IMR-90 (cell line): Measurements from ENCODE around the gene NCKAP5. TPM values are rescaled to one million over a fixed set of nuclear protein-coding genes. Genes with fewer than 3 reads are reported as not detected.

ENCODE experiments used
- ATAC-seq: fragments of 200-7000 bp; cut with Tn5 transposase; 2 replicates; pipeline ENCODE4 v1.9.1; 2020; ENCODE audit warnings: low read depth, mild to moderate bottlenecking, moderate library complexity
- BruUV-seq: library from RNA; stranded (reverse); fragments of 400-500 nt; replicated peaks from 2 replicates; lab custom pipeline; 2021; lab: Mats Ljungman, UMichigan
- CTCF ChIA-PET: fragments of 300-600 bp; formaldehyde crosslinking; extraction: SDS; loops from one replicate; lab custom pipeline; 2021; ENCODE audit warnings: antibody characterized with exemption; lab: Yijun Ruan, JAX
- POLR2A ChIA-PET: fragments of 300-600 bp; sonication (Branson Sonifier 250); formaldehyde crosslinking; loops from one replicate; lab custom pipeline; 2022; ENCODE audit warnings: antibody characterized with exemption; ENCODE audit not compliant: unreplicated experiment; lab: Charles Lee
- DNase-seq: peaks from one replicate; pipeline ENCODE4 v3.0.0; 2013
- H2AFZ ChIP-seq: replicated peaks from 2 replicates; pipeline ENCODE3; 2013; ENCODE audit warnings: low read length, mild to moderate bottlenecking; ENCODE audit not compliant: poor library complexity
- H2AK5ac ChIP-seq: 2 replicates; pipeline ENCODE4 v1.6.1; 2013; ENCODE audit warnings: low read depth, low read length, inconsistent platforms
- H2AK9ac ChIP-seq: replicated peaks from 2 replicates; pipeline ENCODE3; 2013; ENCODE audit warnings: mild to moderate bottlenecking, low read depth, low read length, moderate library complexity; ENCODE audit not compliant: poor library complexity
- H2BK120ac ChIP-seq: 2 replicates; pipeline ENCODE4 v1.6.1; 2013; ENCODE audit warnings: low read depth, low read length, inconsistent platforms
- H2BK15ac ChIP-seq: 3 replicates; pipeline ENCODE4 v1.6.1; 2013; ENCODE audit warnings: low read depth, low read length, inconsistent platforms
- H2BK20ac ChIP-seq: 2 replicates; pipeline ENCODE4 v1.6.1; 2013; ENCODE audit warnings: low read depth, mild to moderate bottlenecking, inconsistent platforms, low read length, moderate library complexity
- H2BK5ac ChIP-seq: 2 replicates; pipeline ENCODE4 v1.6.1; 2013; ENCODE audit warnings: mild to moderate bottlenecking, low read depth, low read length, inconsistent platforms; ENCODE audit not compliant: poor library complexity, severe bottlenecking
- H3K14ac ChIP-seq: replicated peaks from 2 replicates; pipeline ENCODE4 v1.6.1; 2013; ENCODE audit warnings: low read depth, low read length, inconsistent platforms
- H3K18ac ChIP-seq: 2 replicates; pipeline ENCODE4 v1.6.1; 2013; ENCODE audit warnings: low read depth, low read length, control low read depth
- H3K23ac ChIP-seq: 2 replicates; pipeline ENCODE4 v1.6.1; 2013; ENCODE audit warnings: low read depth, low read length, inconsistent platforms
- H3K27ac ChIP-seq: 2 replicates; pipeline ENCODE4 v1.5.1; 2013; ENCODE audit warnings: mild to moderate bottlenecking, control low read depth, low read length; ENCODE audit not compliant: insufficient read depth
- H3K27me3 ChIP-seq: 2 replicates; pipeline ENCODE4 v1.6.1; 2013; ENCODE audit warnings: low read length; ENCODE audit not compliant: control insufficient read depth, insufficient read depth
- H3K36me3 ChIP-seq: 2 replicates; pipeline ENCODE4 v1.6.1; 2013; ENCODE audit warnings: low read length, mixed read lengths; ENCODE audit not compliant: control insufficient read depth, insufficient read depth
- H3K4ac ChIP-seq: 2 replicates; pipeline ENCODE4 v1.6.1; 2013; ENCODE audit warnings: low read depth, low read length, inconsistent platforms
- H3K4me1 ChIP-seq: 2 replicates; pipeline ENCODE4 v1.6.1; 2013; ENCODE audit warnings: low read length, mixed read lengths; ENCODE audit not compliant: control insufficient read depth, insufficient read depth
- H3K4me2 ChIP-seq: 2 replicates; pipeline ENCODE4 v1.6.1; 2013; ENCODE audit warnings: low read depth, mild to moderate bottlenecking, control low read depth, low read length, moderate library complexity
- H3K4me3 ChIP-seq: 2 replicates; pipeline ENCODE4 v1.5.1; 2013; ENCODE audit warnings: low read depth, mild to moderate bottlenecking, control low read depth, low read length, moderate library complexity; ENCODE audit not compliant: insufficient read depth
- H3K56ac ChIP-seq: 2 replicates; pipeline ENCODE4 v1.6.1; 2013; ENCODE audit warnings: low read length, inconsistent platforms; ENCODE audit not compliant: insufficient read depth; ENCODE audit errors: extremely low read depth
- H3K79me1 ChIP-seq, 2 experiments: 2 replicates each; pipeline ENCODE4 v1.6.1; 2013; ENCODE audit warnings: low read length in 2 of 2, inconsistent platforms in 1 of 2, low read depth in 1 of 2
- H3K9ac ChIP-seq: 2 replicates; pipeline ENCODE4 v1.6.1; 2013; ENCODE audit warnings: low read depth, low read length, control low read depth
- H3K9me1 ChIP-seq: 2 replicates; pipeline ENCODE4 v1.6.1; 2013; ENCODE audit warnings: low read length, inconsistent platforms; ENCODE audit not compliant: insufficient read depth
- H3K9me3 ChIP-seq: 2 replicates; pipeline ENCODE4 v1.6.1; 2013; ENCODE audit warnings: low read length; ENCODE audit not compliant: control insufficient read depth, insufficient read depth
- H4K20me1 ChIP-seq: 2 replicates; pipeline ENCODE4 v1.6.1; 2013; ENCODE audit warnings: low read length, inconsistent platforms; ENCODE audit not compliant: insufficient read depth
- H4K5ac ChIP-seq: 2 replicates; pipeline ENCODE4 v1.6.1; 2013; ENCODE audit warnings: mild to moderate bottlenecking, low read depth, low read length, control low read depth
- H4K8ac ChIP-seq, 2 experiments: 2 replicates each; pipeline ENCODE4 v1.6.1; 2013; ENCODE audit warnings: low read depth in 2 of 2, low read length in 2 of 2, control low read depth in 1 of 2, inconsistent platforms in 1 of 2
- H4K91ac ChIP-seq: 2 replicates; pipeline ENCODE4 v1.6.1; 2013; ENCODE audit warnings: low read depth, low read length, inconsistent platforms; ENCODE audit not compliant: insufficient read depth
- CTCF ChIP-seq: conservative IDR thresholded peaks from 2 replicates; pipeline ENCODE4 v1.5.1; 2012; ENCODE audit warnings: mild to moderate bottlenecking, low read depth, low read length, improper control_type of control experiment
- RCOR1 ChIP-seq: IDR thresholded peaks from 2 replicates; pipeline ENCODE4 v1.6.1; 2012; ENCODE audit warnings: mild to moderate bottlenecking, low read length, improper control_type of control experiment; ENCODE audit not compliant: insufficient replicate concordance
- RFX5 ChIP-seq: IDR thresholded peaks from 2 replicates; pipeline ENCODE4 v1.8.0; 2012; ENCODE audit warnings: low read depth, mild to moderate bottlenecking, low read length, moderate library complexity
- WGBS, 2 experiments: methylation state at CpG; one replicate each; pipeline versions ENCODE4 v1.1.5 to v1.1.7; 2013; ENCODE audit warnings: missing lambda C conversion rate in 2 of 2; ENCODE audit not compliant: insufficient read length in 1 of 2; ENCODE audit errors: extremely low coverage in 2 of 2; 5-methylcytosine and 5-hydroxymethylcytosine counted together
- dilution Hi-C: fragments of 300-500 bp; cut with HindIII; formaldehyde crosslinking; loops from one replicate; pipeline ENCODE4 v1.14.3; 2018; ENCODE audit warnings: low sequenced_read_pairs; ENCODE audit not compliant: unreplicated experiment
- in situ Hi-C: fragments of 300-500 bp; cut with MboI; formaldehyde crosslinking; loops from 3 replicates; pipeline ENCODE4 v1.14.3; 2019; ENCODE audit warnings: low sequenced_read_pairs, inconsistent platforms, mixed read lengths
- intact Hi-C: fragments of 100-400 bp; cut with micrococcal nuclease; formaldehyde crosslinking; loops from 2 replicates; pipeline ENCODE4 v1.10.0; 2022
- polyA plus RNA-seq, 3 experiments: library from polyadenylated mRNA; depleted of rRNA; stranded (reverse); fragments of >200 nt; gene quantifications; 2 replicates each; pipeline ENCODE4 v1.2.3, GENCODE V29; 2012; ENCODE audit warnings: low replicate concordance in 1 of 3
- total RNA-seq: library from RNA; depleted of rRNA; stranded (reverse); fragments of >200 nt; gene quantifications from 2 replicates; pipeline ENCODE4 v1.2.3, GENCODE V29; 2012

The NCKAP5 gene
- total and polyA plus RNA-seq, 2 of the 4 experiments (the other 2 are of a cell fraction) = 2.7 to 3.9 TPM

- H3K18ac ChIP-seq = no peak overlapping the region
- no CpG with 5 or more reads among the region's 1 CpG for WGBS, 2 experiments
- H4K8ac ChIP-seq = no peak overlapping the region
- no peak overlapping the region for H3K4ac ChIP-seq
- ChIA-PET POLR2A (no interaction called here), CTCF (no interaction called here)
- peaks cover 3% of the 10 kb centered on the region; the same call in 1 of the 2 replicates for H4K20me1 ChIP-seq
- no peaks in the 10 kb centered on the region for H3K9me3 ChIP-seq
- H3K23ac ChIP-seq = no peak overlapping the region
- no peak overlapping the region for H2BK120ac ChIP-seq
- H3K79me1 ChIP-seq = peaks cover 9 to 15% of the 10 kb centered on the region in 2 experiments
- H3K27me3 ChIP-seq = no peaks in the 10 kb centered on the region
- H4K91ac ChIP-seq = no peak overlapping the region
- no peak overlapping the region for H3K14ac ChIP-seq
- H2AK9ac ChIP-seq = no peak overlapping the region
- H3K4me1 ChIP-seq = no peaks in the 10 kb centered on the region
- H2BK15ac ChIP-seq = no peak overlapping the region
- H3K56ac ChIP-seq = no peak overlapping the region
- DNase-seq (no peak), ATAC-seq (no peak)
- no peak overlapping the region for H3K4me2 ChIP-seq
- no peak overlapping the region for H2BK20ac ChIP-seq
- H3K36me3 ChIP-seq = peaks cover 2% of the 10 kb centered on the region; the same call in 1 of the 2 replicates
- TF ChIP-seq RCOR1 (no peak), CTCF (no peak), RFX5 (no peak)
- dilution Hi-C loops (no loop called here), intact Hi-C loops (no loop called here), in situ Hi-C loops (no loop called here)
- peaks cover 3% of the 10 kb centered on the region; the same call in 1 of the 2 replicates for H3K9me1 ChIP-seq
- H4K5ac ChIP-seq = no peak overlapping the region
- no peak overlapping the region for H2BK5ac ChIP-seq
- no peak overlapping the region for H2AK5ac ChIP-seq
- H3K9ac ChIP-seq = no peak overlapping the region
- H2AFZ ChIP-seq = no peak overlapping the region
- no peak overlapping the region for H3K27ac ChIP-seq
- BruUV-seq = no TSS peak
- H3K4me3 ChIP-seq = no peak overlapping the region
Observed at GRCh38 chr2:133120310-133120709, 448.0 kb downstream of the NCKAP5 start.
